GM23338 (cell line): ENCODE results near the gene TNNT2. TPM values are rescaled to one million over a fixed set of nuclear protein-coding genes. Genes with fewer than 3 reads are reported as not detected.

Experiments used
- ATAC-seq: fragments of 200-7000 bp; cut with Tn5 transposase; 3 replicates; pipeline ENCODE4 v1.9.1; 2020
- DNase-seq: peaks from one replicate; pipeline ENCODE4 v3.0.0-alpha.2; 2015; ENCODE audit warnings: low spot score
- H2AFZ ChIP-seq: fragments of 200-600 bp; sonication (generic); 2 replicates; pipeline ENCODE4 v1.8.0; 2016; ENCODE audit warnings: antibody characterized with exemption, mild to moderate bottlenecking, moderate library complexity
- H3F3A ChIP-seq: fragments of 200-600 bp; sonication (generic); replicated peaks from 2 replicates; pipeline ENCODE4 v1.8.0; 2017; ENCODE audit warnings: antibody characterized with exemption, mixed run types, low read depth
- H3K27ac ChIP-seq: fragments of 200-600 bp; sonication (generic); 2 replicates; pipeline ENCODE4 v1.6.1; 2016; ENCODE audit warnings: low read depth
- H3K27me3 ChIP-seq: fragments of 200-600 bp; sonication (generic); 2 replicates; pipeline ENCODE4 v1.8.0; 2016; ENCODE audit warnings: mild to moderate bottlenecking, mixed run types, moderate library complexity; ENCODE audit not compliant: insufficient read depth
- H3K36me3 ChIP-seq: fragments of 200-600 bp; sonication (generic); 2 replicates; pipeline ENCODE4 v1.8.0; 2016; ENCODE audit warnings: mild to moderate bottlenecking; ENCODE audit not compliant: insufficient read depth
- H3K4me1 ChIP-seq: fragments of 200-600 bp; sonication (generic); 2 replicates; pipeline ENCODE4 v1.8.0; 2016; ENCODE audit warnings: mild to moderate bottlenecking, moderate library complexity; ENCODE audit not compliant: insufficient read depth
- H3K4me2 ChIP-seq: fragments of 200-600 bp; sonication (generic); 2 replicates; pipeline ENCODE4 v1.7.1; 2017; ENCODE audit warnings: mixed run types
- H3K4me3 ChIP-seq: fragments of 200-600 bp; sonication (generic); 2 replicates; pipeline ENCODE4 v1.6.1; 2016; ENCODE audit warnings: mixed run types
- H3K79me2 ChIP-seq: fragments of 200-600 bp; sonication (generic); replicated peaks from 2 replicates; pipeline ENCODE4 v1.8.0; 2017; ENCODE audit warnings: mild to moderate bottlenecking; ENCODE audit not compliant: insufficient read depth
- H3K9me2 ChIP-seq: fragments of 200-600 bp; sonication (generic); 2 replicates; pipeline ENCODE4 v1.8.0; 2017; ENCODE audit not compliant: insufficient read depth
- H4K20me1 ChIP-seq: fragments of 200-600 bp; sonication (generic); replicated peaks from 2 replicates; pipeline ENCODE4 v1.8.0; 2017; ENCODE audit warnings: mild to moderate bottlenecking; ENCODE audit not compliant: insufficient read depth
- H3K27ac Mint-ChIP-seq: 2 replicates; pipeline ENCODE4 v1.8.0; 2020; ENCODE audit warnings: inconsistent platforms, mild to moderate bottlenecking, moderate library complexity, mixed read lengths
- H3K27me3 Mint-ChIP-seq: 3 replicates; pipeline ENCODE4 v1.8.0; 2022; ENCODE audit warnings: low read depth, mild to moderate bottlenecking, moderate library complexity, mixed read lengths, inconsistent platforms; ENCODE audit not compliant: insufficient read depth, poor library complexity
- H3K36me3 Mint-ChIP-seq: 3 replicates; pipeline ENCODE4 v1.8.0; 2021; ENCODE audit warnings: low read depth, mild to moderate bottlenecking, inconsistent platforms, moderate library complexity, mixed read lengths
- H3K4me1 Mint-ChIP-seq: 3 replicates; pipeline ENCODE4 v1.8.0; 2020; ENCODE audit warnings: mild to moderate bottlenecking, inconsistent platforms, mixed read lengths
- H3K4me3 Mint-ChIP-seq: 3 replicates; pipeline ENCODE4 v1.8.0; 2021; ENCODE audit warnings: moderate library complexity, mild to moderate bottlenecking, inconsistent platforms, mixed read lengths
- H3K9me3 Mint-ChIP-seq: 3 replicates; pipeline ENCODE4 v1.8.0; 2020; ENCODE audit warnings: moderate library complexity, mild to moderate bottlenecking, inconsistent platforms, mixed read lengths
- CREB1 ChIP-seq: fragments of 250-450 bp; sonication (Bioruptor Pico); IDR thresholded peaks from 2 replicates; pipeline ENCODE4 v1.5.0; 2020; ENCODE audit warnings: low read depth, mild to moderate bottlenecking, moderate library complexity
- EZH2phosphoT487 ChIP-seq: fragments of 200-600 bp; sonication (generic); IDR thresholded peaks from one replicate; pipeline ENCODE4 v1.8.1; 2018; ENCODE audit warnings: antibody characterized with exemption; ENCODE audit not compliant: unreplicated experiment
- JUNB ChIP-seq: IDR thresholded peaks from one replicate; pipeline ENCODE4 v1.6.1; 2016; ENCODE audit warnings: antibody characterized with exemption; ENCODE audit not compliant: unreplicated experiment
- NANOG ChIP-seq: IDR thresholded peaks from 2 replicates; pipeline ENCODE4 v1.6.1; 2016; ENCODE audit warnings: antibody characterized with exemption, borderline replicate concordance
- POLR2AphosphoS5 ChIP-seq: IDR thresholded peaks from 2 replicates; pipeline ENCODE4 v1.6.1; 2016; ENCODE audit warnings: antibody characterized with exemption, low read depth
- ZNF331 ChIP-seq: fragments of 250-450 bp; sonication (Bioruptor Pico); IDR thresholded peaks from 2 replicates; pipeline ENCODE4 v1.5.0; 2020; ENCODE audit warnings: low read depth, mild to moderate bottlenecking, moderate library complexity
- polyA plus RNA-seq: library from polyadenylated mRNA; unstranded; fragments of >200 nt; fragmentation: Nextera tagmentation; extraction: Ambion mirVana; gene quantifications from 2 replicates; pipeline ENCODE4 v1.2.1, GENCODE V29; 2016
- total RNA-seq: library from RNA; depleted of rRNA; stranded (reverse); fragments of >200 nt; shearing (Covaris generic); gene quantifications from 2 replicates; pipeline ENCODE4 v1.2.3, GENCODE V29; 2014
- TF ChIP-seq, protein P1 (sequence below), 2 experiments: fragments of 200-600 bp in 1 of 2; sonication (generic) in 1 of 2; conservative IDR thresholded peaks; 2 replicates each; pipeline versions ENCODE4 v1.5.1 to v1.6.1; 2016 to 2017; ENCODE audit warnings: antibody characterized with exemption in 2 of 2, low read depth in 2 of 2, mild to moderate bottlenecking in 2 of 2, moderate library complexity in 1 of 2
- TF ChIP-seq, protein P2 (sequence below): fragments of 250-450 bp; sonication (Bioruptor Pico); IDR thresholded peaks from 2 replicates; pipeline ENCODE4 v1.5.0; 2020; ENCODE audit warnings: mild to moderate bottlenecking, moderate library complexity

TNNT2 gene
- total and polyA plus RNA-seq, 2 experiments from 2014 or later, result 7.5 to 19.1 TPM

DNA sequence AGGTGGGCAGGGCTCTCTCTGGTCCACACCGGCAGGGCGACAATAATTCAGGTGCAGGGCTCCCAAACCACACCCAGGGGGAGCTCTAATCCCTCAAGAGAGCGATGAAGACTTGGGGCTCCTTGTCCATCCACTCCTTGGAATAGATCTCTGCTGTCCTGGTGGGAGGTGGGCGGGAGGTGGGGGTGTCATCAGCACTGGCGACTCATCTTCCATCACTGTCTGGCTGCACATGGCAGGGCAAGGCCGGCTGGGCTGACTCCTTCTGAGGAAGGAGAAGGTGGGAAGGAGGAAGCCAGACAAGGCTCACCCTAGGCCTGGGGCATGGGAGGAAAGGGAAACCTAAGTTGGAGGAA, 29.3 kb downstream of the TNNT2 start:
- H3K4me2 ChIP-seq, result peak overlapping the region; percentile 73; the same call in 1 of the 2 replicates
- no peaks in the 10 kb centered on the region; the same call in 2 of the 3 replicates for H3K9me3 Mint-ChIP-seq
- peak overlapping the region; percentile 70; the same call in 1 of the 2 replicates for H2AFZ ChIP-seq
- H3K9me2 ChIP-seq, result peaks cover 3% of the 10 kb centered on the region; the same call in 1 of the 2 replicates
- H4K20me1 ChIP-seq, result no peaks in the 10 kb centered on the region
- peaks cover 4% of the 10 kb centered on the region; the same call in 1 of the 2 replicates for H3F3A ChIP-seq
- no peaks in the 10 kb centered on the region for H3K79me2 ChIP-seq
- H3K27ac Mint-ChIP-seq, result peak overlapping the region; percentile 70; the same call in 1 of the 2 replicates
- peak overlapping the region; percentile 19; the same call in 1 of the 3 replicates for H3K4me3 Mint-ChIP-seq
- TF ChIP-seq, protein P1, sequence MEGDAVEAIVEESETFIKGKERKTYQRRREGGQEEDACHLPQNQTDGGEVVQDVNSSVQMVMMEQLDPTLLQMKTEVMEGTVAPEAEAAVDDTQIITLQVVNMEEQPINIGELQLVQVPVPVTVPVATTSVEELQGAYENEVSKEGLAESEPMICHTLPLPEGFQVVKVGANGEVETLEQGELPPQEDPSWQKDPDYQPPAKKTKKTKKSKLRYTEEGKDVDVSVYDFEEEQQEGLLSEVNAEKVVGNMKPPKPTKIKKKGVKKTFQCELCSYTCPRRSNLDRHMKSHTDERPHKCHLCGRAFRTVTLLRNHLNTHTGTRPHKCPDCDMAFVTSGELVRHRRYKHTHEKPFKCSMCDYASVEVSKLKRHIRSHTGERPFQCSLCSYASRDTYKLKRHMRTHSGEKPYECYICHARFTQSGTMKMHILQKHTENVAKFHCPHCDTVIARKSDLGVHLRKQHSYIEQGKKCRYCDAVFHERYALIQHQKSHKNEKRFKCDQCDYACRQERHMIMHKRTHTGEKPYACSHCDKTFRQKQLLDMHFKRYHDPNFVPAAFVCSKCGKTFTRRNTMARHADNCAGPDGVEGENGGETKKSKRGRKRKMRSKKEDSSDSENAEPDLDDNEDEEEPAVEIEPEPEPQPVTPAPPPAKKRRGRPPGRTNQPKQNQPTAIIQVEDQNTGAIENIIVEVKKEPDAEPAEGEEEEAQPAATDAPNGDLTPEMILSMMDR (conservative IDR thresholded peaks at IDR 0.05; ENCODE audit: low read depth in 2 of 2), result peak; percentile 72 to 88
- TF ChIP-seq NANOG, result no peak
- no peak for TF ChIP-seq ZNF331
- peak overlapping the region; percentile 85; the same call in 1 of the 2 replicates for H3K27ac ChIP-seq
- no peak overlapping the region for H3K4me3 ChIP-seq
- DNase-seq, result peak; percentile 92
- H3K27me3 Mint-ChIP-seq, result peaks cover 10% of the 10 kb centered on the region
- H3K4me1 Mint-ChIP-seq, result peaks cover 39% of the 10 kb centered on the region
- H3K27me3 ChIP-seq, result no peaks in the 10 kb centered on the region
- ATAC-seq, result peak; percentile 89
- peaks cover 19% of the 10 kb centered on the region for H3K4me1 ChIP-seq
- H3K36me3 ChIP-seq, result no peaks in the 10 kb centered on the region
- no peaks in the 10 kb centered on the region for H3K36me3 Mint-ChIP-seq

DNA sequence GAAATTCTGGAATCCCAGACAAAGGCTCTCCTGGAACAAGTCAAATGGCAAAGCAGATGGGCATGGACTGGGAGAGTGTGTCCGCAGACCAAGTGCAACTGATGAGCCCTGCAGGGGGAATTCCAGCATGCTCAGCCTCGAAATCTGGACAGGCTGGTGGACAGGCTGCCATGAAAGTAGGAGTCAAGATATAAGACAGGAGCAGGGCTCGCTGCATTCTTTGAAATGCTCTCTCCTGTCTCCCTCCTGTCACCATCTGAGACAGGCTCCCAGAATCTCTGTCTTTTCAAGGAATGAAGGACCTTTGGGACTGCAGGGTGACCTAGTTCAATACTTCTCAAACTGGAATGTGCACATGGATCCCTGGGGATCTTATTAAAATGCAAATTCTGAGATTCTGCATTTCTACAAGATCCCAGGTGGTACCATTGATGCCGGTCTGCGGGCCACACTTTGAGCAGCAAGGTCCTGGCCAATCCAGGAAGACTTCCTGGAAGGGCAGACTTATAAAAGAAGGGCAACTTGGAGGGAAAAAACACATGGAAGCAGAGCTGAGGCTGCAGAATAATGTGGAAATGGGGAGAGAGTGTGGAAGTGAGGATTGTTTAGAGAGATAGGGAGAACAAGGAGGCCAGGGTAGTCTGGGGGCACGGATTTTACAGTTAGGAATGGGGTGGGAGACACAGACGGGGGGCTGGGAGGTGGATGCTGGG, 29.8 kb downstream of the TNNT2 start:
- peaks cover 6% of the 10 kb centered on the region; the same call in 1 of the 2 replicates for H3K9me2 ChIP-seq
- H3K4me2 ChIP-seq, result peak overlapping the region; percentile 73
- peak overlapping the region; percentile 85 for H3K27ac ChIP-seq
- H3K36me3 ChIP-seq, result no peaks in the 10 kb centered on the region
- peaks cover 10% of the 10 kb centered on the region for H3K27me3 Mint-ChIP-seq
- H3K4me3 ChIP-seq, result peak overlapping the region; percentile 31; the same call in 1 of the 2 replicates
- ATAC-seq (peak; percentile 67), DNase-seq (peak; percentile 53)
- TF ChIP-seq NANOG, result 0 out of 2 replicates have a peak, but pooled peaks have one; percentile 13
- TF ChIP-seq JUNB, result no peak
- no peak for TF ChIP-seq CREB1 (CRISPR knock-in tag)
- TF ChIP-seq EZH2phosphoT487, result no peak
- TF ChIP-seq, protein P2, sequence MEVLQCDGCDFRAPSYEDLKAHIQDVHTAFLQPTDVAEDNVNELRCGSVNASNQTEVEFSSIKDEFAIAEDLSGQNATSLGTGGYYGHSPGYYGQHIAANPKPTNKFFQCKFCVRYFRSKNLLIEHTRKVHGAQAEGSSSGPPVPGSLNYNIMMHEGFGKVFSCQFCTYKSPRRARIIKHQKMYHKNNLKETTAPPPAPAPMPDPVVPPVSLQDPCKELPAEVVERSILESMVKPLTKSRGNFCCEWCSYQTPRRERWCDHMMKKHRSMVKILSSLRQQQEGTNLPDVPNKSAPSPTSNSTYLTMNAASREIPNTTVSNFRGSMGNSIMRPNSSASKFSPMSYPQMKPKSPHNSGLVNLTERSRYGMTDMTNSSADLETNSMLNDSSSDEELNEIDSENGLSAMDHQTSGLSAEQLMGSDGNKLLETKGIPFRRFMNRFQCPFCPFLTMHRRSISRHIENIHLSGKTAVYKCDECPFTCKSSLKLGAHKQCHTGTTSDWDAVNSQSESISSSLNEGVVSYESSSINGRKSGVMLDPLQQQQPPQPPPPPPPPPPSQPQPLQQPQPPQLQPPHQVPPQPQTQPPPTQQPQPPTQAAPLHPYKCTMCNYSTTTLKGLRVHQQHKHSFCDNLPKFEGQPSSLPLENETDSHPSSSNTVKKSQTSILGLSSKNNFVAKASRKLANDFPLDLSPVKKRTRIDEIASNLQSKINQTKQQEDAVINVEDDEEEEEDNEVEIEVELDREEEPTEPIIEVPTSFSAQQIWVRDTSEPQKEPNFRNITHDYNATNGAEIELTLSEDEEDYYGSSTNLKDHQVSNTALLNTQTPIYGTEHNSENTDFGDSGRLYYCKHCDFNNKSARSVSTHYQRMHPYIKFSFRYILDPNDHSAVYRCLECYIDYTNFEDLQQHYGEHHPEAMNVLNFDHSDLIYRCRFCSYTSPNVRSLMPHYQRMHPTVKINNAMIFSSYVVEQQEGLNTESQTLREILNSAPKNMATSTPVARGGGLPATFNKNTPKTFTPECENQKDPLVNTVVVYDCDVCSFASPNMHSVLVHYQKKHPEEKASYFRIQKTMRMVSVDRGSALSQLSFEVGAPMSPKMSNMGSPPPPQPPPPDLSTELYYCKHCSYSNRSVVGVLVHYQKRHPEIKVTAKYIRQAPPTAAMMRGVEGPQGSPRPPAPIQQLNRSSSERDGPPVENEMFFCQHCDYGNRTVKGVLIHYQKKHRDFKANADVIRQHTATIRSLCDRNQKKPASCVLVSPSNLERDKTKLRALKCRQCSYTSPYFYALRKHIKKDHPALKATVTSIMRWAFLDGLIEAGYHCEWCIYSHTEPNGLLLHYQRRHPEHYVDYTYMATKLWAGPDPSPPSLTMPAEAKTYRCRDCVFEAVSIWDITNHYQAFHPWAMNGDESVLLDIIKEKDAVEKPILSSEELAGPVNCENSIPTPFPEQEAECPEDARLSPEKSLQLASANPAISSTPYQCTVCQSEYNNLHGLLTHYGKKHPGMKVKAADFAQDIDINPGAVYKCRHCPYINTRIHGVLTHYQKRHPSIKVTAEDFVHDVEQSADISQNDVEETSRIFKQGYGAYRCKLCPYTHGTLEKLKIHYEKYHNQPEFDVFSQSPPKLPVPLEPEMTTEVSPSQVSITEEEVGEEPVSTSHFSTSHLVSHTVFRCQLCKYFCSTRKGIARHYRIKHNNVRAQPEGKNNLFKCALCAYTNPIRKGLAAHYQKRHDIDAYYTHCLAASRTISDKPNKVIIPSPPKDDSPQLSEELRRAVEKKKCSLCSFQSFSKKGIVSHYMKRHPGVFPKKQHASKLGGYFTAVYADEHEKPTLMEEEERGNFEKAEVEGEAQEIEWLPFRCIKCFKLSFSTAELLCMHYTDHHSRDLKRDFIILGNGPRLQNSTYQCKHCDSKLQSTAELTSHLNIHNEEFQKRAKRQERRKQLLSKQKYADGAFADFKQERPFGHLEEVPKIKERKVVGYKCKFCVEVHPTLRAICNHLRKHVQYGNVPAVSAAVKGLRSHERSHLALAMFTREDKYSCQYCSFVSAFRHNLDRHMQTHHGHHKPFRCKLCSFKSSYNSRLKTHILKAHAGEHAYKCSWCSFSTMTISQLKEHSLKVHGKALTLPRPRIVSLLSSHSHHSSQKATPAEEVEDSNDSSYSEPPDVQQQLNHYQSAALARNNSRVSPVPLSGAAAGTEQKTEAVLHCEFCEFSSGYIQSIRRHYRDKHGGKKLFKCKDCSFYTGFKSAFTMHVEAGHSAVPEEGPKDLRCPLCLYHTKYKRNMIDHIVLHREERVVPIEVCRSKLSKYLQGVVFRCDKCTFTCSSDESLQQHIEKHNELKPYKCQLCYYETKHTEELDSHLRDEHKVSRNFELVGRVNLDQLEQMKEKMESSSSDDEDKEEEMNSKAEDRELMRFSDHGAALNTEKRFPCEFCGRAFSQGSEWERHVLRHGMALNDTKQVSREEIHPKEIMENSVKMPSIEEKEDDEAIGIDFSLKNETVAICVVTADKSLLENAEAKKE, result 0 out of 2 replicates have a peak, but pooled peaks have one; percentile 2
- no peak for TF ChIP-seq POLR2AphosphoS5
- TF ChIP-seq, protein P1 (conservative IDR thresholded peaks at IDR 0.05; ENCODE audit: low read depth in 2 of 2), result no peak
- peak overlapping the region; percentile 70 for H2AFZ ChIP-seq
- H3K9me3 Mint-ChIP-seq, result no peaks in the 10 kb centered on the region; the same call in 2 of the 3 replicates
- H3K4me1 Mint-ChIP-seq, result peaks cover 37% of the 10 kb centered on the region
- H3K4me3 Mint-ChIP-seq, result peak overlapping the region; percentile 19; the same call in 2 of the 3 replicates
- H4K20me1 ChIP-seq, result no peaks in the 10 kb centered on the region
- peaks cover 19% of the 10 kb centered on the region for H3K4me1 ChIP-seq
- no peaks in the 10 kb centered on the region for H3K27me3 ChIP-seq
- no peaks in the 10 kb centered on the region for H3K36me3 Mint-ChIP-seq
- H3K27ac Mint-ChIP-seq, result peak overlapping the region; percentile 70; the same call in 1 of the 2 replicates
- peaks cover 4% of the 10 kb centered on the region; the same call in 1 of the 2 replicates for H3F3A ChIP-seq
- no peaks in the 10 kb centered on the region for H3K79me2 ChIP-seq
